Measurements from ENCODE around the gene EFCC1.

EFCC1 gene

GRCh38 chr3:129005526-129006303 lies 4.6 kb downstream of the EFCC1 start:
- peak; percentile 19 for DNase-seq (ENCODE audit: low read depth, low spot score)
- no peak overlapping the region for H3K4me3 ChIP-seq (ENCODE audit: low read depth, low read length)
- no peak for TF ChIP-seq CTCF (IDR thresholded peaks at IDR 0.05; ENCODE audit: low read depth, low read length)
- in situ Hi-C loops (cut with HindIII; ENCODE audit: low sequenced_read_pairs): no loop called here

- in situ Hi-C loops (cut with HindIII; ENCODE audit: low sequenced_read_pairs): no loop called here
- DNase-seq (ENCODE audit: low read depth, low spot score): no peak
- no peak for TF ChIP-seq CTCF (IDR thresholded peaks at IDR 0.05; ENCODE audit: low read depth, low read length)
- H3K4me3 ChIP-seq (ENCODE audit: low read depth, low read length): no peak overlapping the region
These were observed 5.8 kb downstream of the EFCC1 start for GRCh38 chr3:129006864-129007263.

GRCh38 chr3:129007792-129008191 lies 6.7 kb downstream of the EFCC1 start:
- in situ Hi-C loops (cut with HindIII; ENCODE audit: low sequenced_read_pairs): no loop called here
- H3K4me3 ChIP-seq (ENCODE audit: low read depth, low read length): no peak overlapping the region
- DNase-seq (ENCODE audit: low read depth, low spot score): no peak
- TF ChIP-seq CTCF (IDR thresholded peaks at IDR 0.05; ENCODE audit: low read depth, low read length): no peak

GRCh38 chr3:129009266-129009665 lies 8.2 kb downstream of the EFCC1 start:
- no peak for TF ChIP-seq CTCF (IDR thresholded peaks at IDR 0.05; ENCODE audit: low read depth, low read length)
- in situ Hi-C loops (cut with HindIII; ENCODE audit: low sequenced_read_pairs): no loop called here
- no peak overlapping the region for H3K4me3 ChIP-seq (ENCODE audit: low read depth, low read length)
- DNase-seq (ENCODE audit: low read depth, low spot score): no peak

GRCh38 chr3:129010310-129010956 lies 9.3 kb downstream of the EFCC1 start:
- in situ Hi-C loops (cut with HindIII; ENCODE audit: low sequenced_read_pairs): no loop called here
- no peak for TF ChIP-seq CTCF (IDR thresholded peaks at IDR 0.05; ENCODE audit: low read depth, low read length)
- H3K4me3 ChIP-seq (ENCODE audit: low read depth, low read length): no peak overlapping the region
- no peak for DNase-seq (ENCODE audit: low read depth, low spot score)

- no peak overlapping the region for H3K4me3 ChIP-seq (ENCODE audit: low read depth, low read length)
- in situ Hi-C loops (cut with HindIII; ENCODE audit: low sequenced_read_pairs): no loop called here
- TF ChIP-seq CTCF (IDR thresholded peaks at IDR 0.05; ENCODE audit: low read depth, low read length): no peak
- DNase-seq (ENCODE audit: low read depth, low spot score): no peak
These were observed 12.4 kb downstream of the EFCC1 start for GRCh38 chr3:129013491-129013891.
